ENCODE results near the gene MAN1C1. TPM values are rescaled to one million over a fixed set of nuclear protein-coding genes. Genes with fewer than 3 reads are reported as not detected.
A peak's percentile ranks its signal among the peaks of the same experiment; 100 is the strongest.

The MAN1C1 gene
- total RNA-seq, 1 donor from 2014 or later = 6.8 TPM

DNA sequence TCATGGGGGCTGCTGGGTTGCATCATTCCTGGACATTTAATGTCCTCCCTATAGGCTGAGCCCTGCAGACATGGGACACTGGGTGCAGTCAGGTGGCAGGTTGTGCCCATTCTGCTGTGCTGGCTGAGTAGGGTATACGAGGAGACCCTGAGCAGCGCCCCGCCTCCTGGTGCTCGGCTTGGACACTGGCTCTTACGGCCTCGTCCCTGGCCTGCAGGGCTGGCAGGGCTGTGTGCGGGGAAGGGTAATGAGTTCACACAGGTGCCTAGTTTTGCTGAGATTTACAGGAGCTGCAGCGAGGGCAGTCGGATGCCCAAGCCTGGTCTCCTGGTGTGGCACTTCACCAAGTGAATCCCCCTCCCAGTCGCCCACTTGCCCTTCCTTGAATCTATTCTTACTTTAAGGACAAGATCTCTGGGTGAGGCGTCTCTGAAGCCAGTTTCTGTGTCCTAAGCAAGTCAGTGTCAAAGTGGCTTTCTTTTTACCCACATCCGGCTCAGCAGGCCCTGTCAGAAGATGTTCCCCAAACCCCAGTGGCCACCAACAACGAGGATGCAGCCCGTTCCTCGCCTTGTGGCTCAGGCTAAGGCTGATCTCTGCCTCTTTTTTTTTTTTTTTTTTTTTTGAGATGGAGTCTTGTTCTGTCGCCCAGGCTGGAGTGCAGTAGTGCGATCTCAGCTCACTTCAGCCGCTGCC lies 73.2 kb downstream of the MAN1C1 start:
- H3K27ac Mint-ChIP-seq = no peak overlapping the region

DNA sequence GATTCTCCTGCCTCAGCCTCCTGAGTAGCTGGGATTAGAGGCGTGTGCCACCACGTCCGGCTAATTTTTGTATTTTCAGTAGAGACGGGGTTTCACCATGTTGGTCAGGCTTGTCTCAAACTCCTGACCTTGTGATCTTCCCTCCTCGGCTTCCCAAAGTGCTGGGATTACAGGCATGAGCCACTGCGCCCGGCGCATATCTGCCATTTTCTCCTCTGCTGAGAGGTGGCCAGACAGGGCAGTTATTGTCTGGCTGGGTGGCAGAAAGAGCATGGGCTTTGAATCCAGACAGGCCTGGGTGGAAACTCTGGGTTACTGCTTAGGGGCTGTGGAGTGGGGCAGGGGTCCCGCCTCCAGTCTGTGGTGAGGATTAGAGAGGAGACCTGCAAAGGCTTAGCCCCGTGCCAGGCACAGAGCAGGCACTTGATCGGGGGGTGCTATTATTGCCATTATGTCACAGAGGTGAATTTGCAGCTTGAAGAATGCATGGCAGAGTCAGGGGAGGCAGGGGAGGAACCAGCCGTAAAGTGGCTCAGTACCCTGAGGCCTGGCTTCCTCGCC lies 73.9 kb downstream of the MAN1C1 start:
- Histone ChIP-seq H3K36me3 (no peaks in the 10 kb centered on the region), H2AFZ (replicated peaks) (no peak overlapping the region), H3K9ac (no peak overlapping the region), H3K4me1 (peaks cover 5% of the 10 kb centered on the region), H3F3A (ENCODE audit: low read depth) (peaks cover 6% of the 10 kb centered on the region), H4K20me1 (ENCODE audit: low read depth) (no peaks in the 10 kb centered on the region), H3K27ac (no peak overlapping the region), H3K79me2 (ENCODE audit: low read depth) (no peaks in the 10 kb centered on the region), H3K4me2 (no peak overlapping the region), H3K9me3 (ENCODE audit: low read depth) (no peaks in the 10 kb centered on the region), H3K27me3 (no peaks in the 10 kb centered on the region), H3K4me3 (no peak overlapping the region)
- no peak for DNase-seq (ENCODE audit: low spot score)
- H3K4me1 Mint-ChIP-seq = peaks cover 22% of the 10 kb centered on the region
- no peak overlapping the region for H3K4me3 Mint-ChIP-seq
- TF ChIP-seq, protein P1, sequence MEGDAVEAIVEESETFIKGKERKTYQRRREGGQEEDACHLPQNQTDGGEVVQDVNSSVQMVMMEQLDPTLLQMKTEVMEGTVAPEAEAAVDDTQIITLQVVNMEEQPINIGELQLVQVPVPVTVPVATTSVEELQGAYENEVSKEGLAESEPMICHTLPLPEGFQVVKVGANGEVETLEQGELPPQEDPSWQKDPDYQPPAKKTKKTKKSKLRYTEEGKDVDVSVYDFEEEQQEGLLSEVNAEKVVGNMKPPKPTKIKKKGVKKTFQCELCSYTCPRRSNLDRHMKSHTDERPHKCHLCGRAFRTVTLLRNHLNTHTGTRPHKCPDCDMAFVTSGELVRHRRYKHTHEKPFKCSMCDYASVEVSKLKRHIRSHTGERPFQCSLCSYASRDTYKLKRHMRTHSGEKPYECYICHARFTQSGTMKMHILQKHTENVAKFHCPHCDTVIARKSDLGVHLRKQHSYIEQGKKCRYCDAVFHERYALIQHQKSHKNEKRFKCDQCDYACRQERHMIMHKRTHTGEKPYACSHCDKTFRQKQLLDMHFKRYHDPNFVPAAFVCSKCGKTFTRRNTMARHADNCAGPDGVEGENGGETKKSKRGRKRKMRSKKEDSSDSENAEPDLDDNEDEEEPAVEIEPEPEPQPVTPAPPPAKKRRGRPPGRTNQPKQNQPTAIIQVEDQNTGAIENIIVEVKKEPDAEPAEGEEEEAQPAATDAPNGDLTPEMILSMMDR (IDR thresholded peaks at IDR 0.05) = no peak
- no peak for TF ChIP-seq EZH2phosphoT487 (IDR thresholded peaks at IDR 0.05)
- TF ChIP-seq EZH2 (IDR thresholded peaks at IDR 0.05) = no peak
- H3K9me3 Mint-ChIP-seq = no peaks in the 10 kb centered on the region
- no peaks in the 10 kb centered on the region for H3K27me3 Mint-ChIP-seq (ENCODE audit: insufficient read depth, low read depth)
- no peaks in the 10 kb centered on the region for H3K36me3 Mint-ChIP-seq
- H3K27ac Mint-ChIP-seq = no peak overlapping the region

More for the DNA sequence above, 73.2 kb downstream of the MAN1C1 start:
- no peaks in the 10 kb centered on the region for H3K36me3 ChIP-seq
- no peaks in the 10 kb centered on the region for H4K20me1 ChIP-seq (ENCODE audit: low read depth)
- Mint-ChIP-seq H3K4me1 (peaks cover 17% of the 10 kb centered on the region), H3K9me3 (no peaks in the 10 kb centered on the region), H3K4me3 (no peak overlapping the region), H3K27me3 (ENCODE audit: insufficient read depth, low read depth) (no peaks in the 10 kb centered on the region), H3K36me3 (no peaks in the 10 kb centered on the region)
- no peak overlapping the region for H3K4me3 ChIP-seq
- H3K9ac ChIP-seq = no peak overlapping the region
- no peak overlapping the region for H2AFZ ChIP-seq (replicated peaks)
- no peaks in the 10 kb centered on the region for H3K27me3 ChIP-seq
- no peak overlapping the region for H3K27ac ChIP-seq
- H3K4me2 ChIP-seq = no peak overlapping the region
- H3F3A ChIP-seq (ENCODE audit: low read depth) = peaks cover 3% of the 10 kb centered on the region
- H3K9me3 ChIP-seq (ENCODE audit: low read depth) = no peaks in the 10 kb centered on the region
- no peaks in the 10 kb centered on the region for H3K79me2 ChIP-seq (ENCODE audit: low read depth)
- DNase-seq (ENCODE audit: low spot score) = no peak
- H3K4me1 ChIP-seq = no peaks in the 10 kb centered on the region
- TF ChIP-seq EZH2phosphoT487 (IDR thresholded peaks at IDR 0.05) (no peak), EZH2 (IDR thresholded peaks at IDR 0.05) (no peak)
- TF ChIP-seq, protein P1 (IDR thresholded peaks at IDR 0.05) = no peak

DNA sequence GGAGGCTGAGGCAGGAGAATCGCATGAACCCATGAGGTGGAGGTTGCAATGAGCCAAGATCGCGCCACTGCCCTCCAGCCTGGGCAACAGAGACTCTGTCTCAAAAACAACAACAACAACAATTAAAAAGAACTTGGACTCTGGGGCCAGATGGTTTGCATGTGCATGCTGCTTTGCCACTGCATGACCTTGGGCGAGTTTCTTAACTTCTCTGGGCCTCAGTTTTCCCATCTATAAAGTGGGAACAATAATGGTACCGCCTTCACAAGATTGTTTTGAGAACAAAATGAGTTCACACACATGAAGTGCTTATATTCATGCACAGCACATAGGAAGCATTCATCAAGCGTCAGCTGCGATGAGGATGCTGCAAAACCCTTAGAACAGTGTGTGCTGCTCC lies 74.6 kb downstream of the MAN1C1 start:
- H3K36me3 ChIP-seq = no peaks in the 10 kb centered on the region
- no peak overlapping the region for H3K9ac ChIP-seq
- no peaks in the 10 kb centered on the region for H3K9me3 ChIP-seq (ENCODE audit: low read depth)
- H3K4me1 Mint-ChIP-seq = peaks cover 29% of the 10 kb centered on the region
- H3K9me3 Mint-ChIP-seq = no peaks in the 10 kb centered on the region
- no peaks in the 10 kb centered on the region for H4K20me1 ChIP-seq (ENCODE audit: low read depth)
- H3K27ac ChIP-seq = no peak overlapping the region
- no peak overlapping the region for H2AFZ ChIP-seq (replicated peaks)
- H3K4me3 ChIP-seq = no peak overlapping the region
- no peaks in the 10 kb centered on the region for H3K27me3 Mint-ChIP-seq (ENCODE audit: insufficient read depth, low read depth)
- H3K4me2 ChIP-seq = no peak overlapping the region
- no peak overlapping the region for H3K4me3 Mint-ChIP-seq
- H3K27ac Mint-ChIP-seq = no peak overlapping the region
- no peaks in the 10 kb centered on the region for H3K36me3 Mint-ChIP-seq
- no peaks in the 10 kb centered on the region for H3K79me2 ChIP-seq (ENCODE audit: low read depth)
- no peak for TF ChIP-seq EZH2phosphoT487 (IDR thresholded peaks at IDR 0.05)
- no peak for DNase-seq (ENCODE audit: low spot score)
- peaks cover 8% of the 10 kb centered on the region for H3F3A ChIP-seq (ENCODE audit: low read depth)
- peaks cover 13% of the 10 kb centered on the region for H3K4me1 ChIP-seq
- no peaks in the 10 kb centered on the region for H3K27me3 ChIP-seq

DNA sequence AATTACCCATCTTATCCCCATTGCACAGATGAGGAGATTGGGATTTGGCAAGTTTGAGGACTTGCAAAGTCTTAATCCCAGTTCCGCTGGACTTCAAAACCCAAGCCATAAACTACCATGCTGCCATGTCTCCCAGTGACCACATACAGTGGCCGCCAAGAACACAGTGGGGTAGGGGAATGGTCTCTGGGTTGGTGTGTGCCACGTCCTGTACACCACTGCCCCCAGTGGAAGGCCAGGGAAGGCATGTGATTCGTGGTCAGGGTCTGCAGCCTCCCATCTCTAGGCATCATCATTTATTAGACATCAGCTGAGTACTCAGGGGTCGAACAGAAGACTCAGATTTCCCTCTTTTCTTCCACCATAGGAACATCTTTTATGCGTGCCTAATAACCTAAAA lies 76.0 kb downstream of the MAN1C1 start:
- H3K79me2 ChIP-seq (ENCODE audit: low read depth) = no peaks in the 10 kb centered on the region
- no peak overlapping the region for H3K9ac ChIP-seq
- TF ChIP-seq, protein P1 (IDR thresholded peaks at IDR 0.05) = peak; percentile 71
- no peak for TF ChIP-seq EZH2phosphoT487 (IDR thresholded peaks at IDR 0.05)
- TF ChIP-seq EZH2 (IDR thresholded peaks at IDR 0.05) = no peak
- H3K4me1 Mint-ChIP-seq = peaks cover 37% of the 10 kb centered on the region
- H3K27ac Mint-ChIP-seq = no peak overlapping the region
- H3K27me3 Mint-ChIP-seq (ENCODE audit: insufficient read depth, low read depth) = no peaks in the 10 kb centered on the region
- H4K20me1 ChIP-seq (ENCODE audit: low read depth) = no peaks in the 10 kb centered on the region
- H3K27ac ChIP-seq = no peak overlapping the region
- no peak overlapping the region for H2AFZ ChIP-seq (replicated peaks)
- no peak overlapping the region for H3K4me2 ChIP-seq
- no peaks in the 10 kb centered on the region for H3K36me3 Mint-ChIP-seq
- peaks cover 16% of the 10 kb centered on the region for H3K4me1 ChIP-seq
- H3K36me3 ChIP-seq = no peaks in the 10 kb centered on the region
- H3F3A ChIP-seq (ENCODE audit: low read depth) = peaks cover 16% of the 10 kb centered on the region
- DNase-seq (ENCODE audit: low spot score) = peak; percentile 67
- H3K9me3 ChIP-seq (ENCODE audit: low read depth) = no peaks in the 10 kb centered on the region
- no peak overlapping the region for H3K4me3 ChIP-seq
- no peaks in the 10 kb centered on the region for H3K9me3 Mint-ChIP-seq
- no peaks in the 10 kb centered on the region for H3K27me3 ChIP-seq
- H3K4me3 Mint-ChIP-seq = no peak overlapping the region

All from neural progenitor cell (in vitro differentiated cells).